Measurements from ENCODE around the gene PPFIA3. TPM values are rescaled to one million over a fixed set of nuclear protein-coding genes. Genes with fewer than 3 reads are reported as not detected.

PPFIA3 gene
- 3.3 and 8.0 TPM in 2 replicates for total RNA-seq

DNA sequence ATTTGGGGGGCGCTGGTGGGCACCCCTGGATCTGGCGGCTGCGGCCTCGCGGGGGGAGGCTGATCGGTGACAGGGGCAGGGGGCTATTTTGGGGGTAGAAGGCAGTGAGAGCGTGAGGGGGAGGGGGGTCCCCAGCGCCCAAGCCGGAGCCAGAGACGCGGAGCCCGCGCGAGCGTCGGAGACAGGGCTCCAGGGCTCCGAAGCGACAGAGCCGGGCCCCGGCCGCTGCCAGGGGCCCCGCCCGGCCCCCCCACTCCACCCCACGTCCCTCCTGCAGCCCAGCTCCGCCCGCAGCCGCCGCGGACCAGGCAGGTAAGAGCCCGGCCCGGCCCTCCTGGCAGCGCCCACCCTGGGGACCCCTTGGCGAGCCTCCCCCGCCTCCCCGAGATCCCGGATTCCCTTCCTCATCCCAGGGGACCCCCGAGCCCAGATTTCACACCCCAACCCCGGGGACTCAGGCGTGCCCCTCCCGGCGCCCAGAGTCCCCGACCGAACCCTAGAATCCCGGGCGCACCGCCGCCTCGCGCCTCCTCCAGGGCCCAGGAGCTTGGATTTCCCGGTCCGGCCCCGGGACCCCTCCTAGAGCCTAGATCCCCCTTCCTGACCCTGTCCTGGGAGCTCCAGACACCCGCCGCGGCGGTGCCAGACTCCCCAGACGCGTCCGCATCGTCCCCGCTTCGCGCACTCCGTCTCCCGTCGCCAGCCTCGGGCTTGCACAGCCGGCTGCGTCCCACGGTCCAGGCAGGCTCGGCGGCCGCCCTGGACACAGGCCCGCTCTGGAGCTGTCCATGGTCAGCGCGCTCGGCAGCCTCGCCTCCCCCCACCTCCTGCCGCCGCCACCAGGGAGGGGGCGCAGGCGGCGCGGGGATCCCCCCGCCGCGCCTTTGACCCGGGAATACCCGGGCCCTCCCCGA lies at the start of gene PPFIA3:
Gene PPFIA3, plus strand, starts transcription at position 134 of the 914 bp plus-strand sequence. CDS start 8,330 bp downstream, outside the sequence.

DNA sequence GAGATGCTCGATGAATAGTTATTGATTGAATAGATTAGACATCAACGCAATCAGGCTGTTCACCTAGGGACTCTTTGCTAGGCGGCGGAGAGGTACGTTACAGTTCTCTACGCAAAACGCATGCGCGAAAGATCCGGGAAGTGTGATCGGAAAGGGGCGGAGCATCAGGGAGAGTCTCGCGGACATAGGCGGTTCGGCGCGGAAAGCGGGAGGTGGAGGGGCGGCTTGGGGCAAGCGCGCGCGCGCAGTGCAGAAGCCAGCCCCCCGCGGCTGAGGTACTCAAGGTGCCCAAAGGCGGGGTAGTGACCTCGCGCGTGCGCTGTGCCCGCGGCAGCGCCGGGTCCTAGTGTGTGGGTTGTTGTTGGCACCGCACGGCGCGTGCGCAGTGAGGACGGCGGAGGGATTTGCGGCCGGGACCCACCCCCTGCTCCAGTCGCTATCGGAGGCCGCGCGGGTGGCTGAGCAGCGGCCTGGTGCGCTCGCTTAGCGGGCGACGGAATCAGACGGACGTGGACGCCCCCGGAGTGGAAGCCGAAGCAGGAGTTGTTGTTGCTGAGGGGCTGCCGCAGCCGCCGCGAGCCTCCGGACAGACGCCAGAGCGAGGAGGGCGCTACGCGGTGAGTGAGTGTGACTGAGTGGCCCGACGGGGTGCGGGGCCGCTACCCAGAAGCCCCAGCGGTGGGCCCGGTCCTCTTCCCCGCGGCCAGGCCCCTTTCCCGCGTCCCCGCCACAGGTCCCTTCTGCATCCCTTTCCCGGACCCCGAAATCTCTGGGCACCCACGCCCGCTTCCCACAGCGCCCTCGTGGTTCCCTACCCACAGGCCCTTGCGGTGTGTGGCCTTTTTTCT lies 34.1 kb upstream of the PPFIA3 start, which contains the start of gene SNRNP70:
Gene SNRNP70, plus strand, starts transcription at position 432 of the 848 bp plus-strand sequence. CDS start 964 bp downstream, outside the sequence.

DNA sequence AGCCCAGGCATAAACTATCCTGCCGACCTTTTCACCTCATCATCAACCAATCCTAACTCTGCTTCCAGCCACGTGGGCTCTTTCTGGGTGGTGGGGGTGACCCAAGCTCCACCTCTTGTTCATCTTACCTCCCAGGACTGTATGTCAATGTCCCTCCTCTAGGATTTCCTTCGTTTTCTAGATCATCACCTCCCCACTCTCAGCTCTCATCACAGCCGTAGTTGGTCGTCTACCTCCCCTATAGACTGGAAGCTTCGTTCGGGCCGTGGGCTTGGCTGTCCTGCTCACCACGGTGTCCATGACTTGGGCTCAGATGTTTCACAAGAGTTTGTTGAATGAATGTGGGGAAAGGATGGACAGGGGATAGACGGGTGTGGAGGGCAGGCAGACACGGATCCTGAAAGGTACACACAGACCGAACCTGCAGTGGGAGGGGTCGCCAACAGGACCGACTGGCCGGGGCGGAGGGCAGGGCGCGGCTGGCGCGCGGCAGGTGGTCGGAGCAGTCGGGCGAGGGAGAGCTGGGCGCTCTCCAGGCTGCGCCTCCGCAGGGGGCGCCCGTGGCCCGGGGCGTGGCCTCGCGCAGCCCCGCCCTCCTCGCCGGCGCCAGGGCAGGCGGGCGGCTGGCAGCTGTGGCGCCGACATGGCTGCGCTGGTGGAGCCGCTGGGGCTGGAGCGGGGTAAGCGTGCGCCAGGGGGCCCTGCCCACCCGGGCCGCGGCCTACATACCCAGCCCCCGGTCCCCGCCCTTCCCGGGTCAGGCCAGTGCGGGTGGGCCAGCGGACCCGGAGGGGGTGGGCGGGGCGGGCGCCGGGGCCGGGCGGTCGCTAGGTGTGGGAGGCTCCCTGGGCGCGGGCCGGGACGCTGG lies 5.3 kb upstream of the PPFIA3 start, which contains the start of gene LIN7B:
Gene LIN7B, plus strand, starts transcription at position 609 of the 868 bp plus-strand sequence. Its CDS starts 35 bp downstream, at position 644.

DNA sequence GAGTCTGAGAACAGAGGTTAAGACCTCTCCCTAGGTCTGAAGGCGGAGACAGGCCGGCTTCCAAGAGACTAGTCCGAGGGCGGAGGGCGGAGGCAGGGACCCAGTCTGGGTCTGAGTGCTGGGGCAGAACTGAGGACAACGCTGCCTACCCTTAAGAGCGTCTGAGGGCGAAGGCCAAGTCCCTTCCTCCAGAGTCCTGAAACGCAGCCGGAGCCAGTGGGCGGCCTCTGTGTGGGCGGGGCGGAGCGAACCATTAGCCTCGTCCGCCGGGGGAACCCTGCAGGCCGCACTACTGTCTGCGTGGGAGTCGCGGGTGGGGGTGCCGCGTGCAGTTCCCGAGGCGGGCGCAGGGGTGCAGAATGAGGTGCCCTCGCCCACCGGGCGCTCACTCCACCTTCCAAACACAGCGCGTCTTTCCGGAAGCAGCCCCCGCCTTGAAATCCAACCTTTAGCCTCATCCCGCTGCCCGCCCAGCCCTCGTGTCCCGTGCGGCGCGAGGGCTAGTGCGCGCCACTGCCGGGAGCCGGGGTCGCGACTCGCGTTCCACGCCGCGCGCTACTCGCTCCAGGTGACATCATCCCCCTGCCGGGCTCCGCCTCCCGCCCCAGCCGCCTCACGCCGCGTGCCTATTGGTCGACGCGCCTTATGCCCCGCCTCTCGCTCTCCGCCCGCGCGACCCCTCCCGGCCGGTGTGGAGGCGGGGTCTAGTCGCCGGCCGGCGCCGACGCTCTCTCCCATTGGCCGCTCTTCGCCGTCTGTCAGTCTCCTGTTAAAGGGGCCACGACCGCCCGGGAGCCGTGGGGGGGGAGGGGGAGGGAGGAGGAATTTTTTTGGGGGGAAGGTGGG lies 556 bp upstream of the PPFIA3 start, which contains the start of gene C19orf73:
Gene C19orf73, minus strand, starts transcription at position 579 of the 846 bp plus-strand sequence. Its CDS starts 121 bp downstream, at position 458.

DNA sequence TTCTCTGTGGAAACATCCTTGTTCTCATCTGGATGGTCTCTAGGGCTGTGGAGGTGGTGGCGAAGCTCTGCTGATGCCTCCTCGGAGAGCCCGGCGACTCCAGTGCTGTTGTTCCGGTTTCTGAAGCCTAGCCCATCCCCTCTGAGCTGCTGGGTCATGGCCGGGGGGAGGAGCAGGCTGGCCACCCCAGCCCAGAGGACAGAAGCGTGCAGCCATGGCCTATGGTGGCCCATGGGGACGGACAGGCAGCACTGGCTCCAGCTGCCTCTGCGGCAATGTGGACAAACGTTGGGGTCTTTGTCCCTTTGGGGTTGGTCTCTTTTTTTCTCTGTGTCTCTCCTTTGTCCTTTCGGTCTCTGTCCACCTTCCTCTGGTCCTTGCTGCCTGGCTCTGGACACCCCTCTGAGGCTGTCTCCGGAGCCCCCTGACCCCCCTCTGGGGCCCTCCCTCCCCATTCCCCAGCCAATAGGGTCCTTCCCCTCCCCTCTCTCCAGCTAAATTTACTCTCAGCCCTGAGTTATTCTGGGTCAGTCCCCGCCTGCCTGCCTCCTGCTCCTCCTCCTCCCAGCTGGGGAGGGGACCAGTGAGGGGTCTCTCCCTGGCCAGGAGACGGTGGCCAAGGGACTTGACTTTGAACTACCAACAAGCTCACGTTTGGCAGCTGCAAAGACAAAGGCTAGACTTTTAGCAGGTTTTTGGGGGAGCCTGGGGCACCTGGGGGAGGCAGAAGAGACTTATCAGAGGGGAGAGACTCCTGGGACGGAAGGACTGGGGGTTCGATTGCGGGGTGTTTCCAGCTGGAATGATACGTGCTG lies 35.9 kb downstream of the PPFIA3 start, which contains the start of gene HRC:
Gene HRC, minus strand, starts transcription at position 392 of the 815 bp plus-strand sequence. Its CDS starts 159 bp downstream, at position 233.

DNA sequence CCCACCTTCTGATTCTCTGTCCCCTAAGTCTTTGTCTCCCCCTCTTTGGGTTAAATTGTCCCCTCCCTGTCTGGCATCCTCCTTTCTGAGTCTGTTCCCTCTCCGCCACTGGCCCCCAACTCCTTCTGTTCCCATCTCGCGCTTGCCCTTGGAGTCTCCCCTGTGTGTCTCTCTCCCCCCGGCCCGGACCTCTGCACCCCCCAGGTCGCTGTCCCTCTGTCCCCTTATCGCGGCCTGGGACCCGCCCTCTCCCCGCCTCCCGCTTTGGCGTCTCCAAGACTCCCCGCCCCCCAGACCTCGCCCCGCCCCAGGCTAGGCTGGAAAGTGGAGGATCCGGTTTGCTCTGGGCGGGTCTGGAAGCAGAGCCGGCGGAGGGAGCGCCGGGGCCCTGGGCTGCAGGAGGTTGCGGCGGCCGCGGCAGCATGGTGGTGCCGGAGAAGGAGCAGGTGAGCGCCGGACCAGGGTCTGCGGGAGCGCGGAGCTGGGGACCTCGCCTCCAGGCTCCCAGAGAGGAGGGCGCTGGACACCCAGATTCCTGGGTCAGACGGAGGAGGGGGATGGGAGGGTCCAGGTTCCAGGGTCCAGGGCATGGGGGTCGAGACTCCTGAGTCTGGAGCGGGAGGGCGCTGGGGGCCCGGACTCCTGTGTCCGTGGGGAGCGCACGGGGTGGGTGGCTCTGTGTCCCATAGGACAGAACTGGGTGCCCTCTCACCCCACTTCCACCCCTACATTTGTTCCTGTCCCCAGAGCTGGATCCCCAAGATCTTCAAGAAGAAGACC lies 38.3 kb downstream of the PPFIA3 start, which contains the start of gene TRPM4:
Gene TRPM4, plus strand, starts transcription at position 348 of the 780 bp plus-strand sequence. Its CDS starts 75 bp downstream, at position 423.

Other genes with a start within 250 kb of the PPFIA3 start
- gene PPP1R15A, start 247.1 kb upstream of the PPFIA3 start, total RNA-seq, result 47.0 and 52.0 TPM in 2 replicates
- 0.09 and 0.30 TPM in 2 replicates for gene TULP2, start 220.8 kb upstream of the PPFIA3 start, total RNA-seq
- gene NUCB1, start 219.2 kb upstream of the PPFIA3 start, total RNA-seq, result 319 and 392 TPM in 2 replicates
- not detected in 2 replicates for gene DHDH, start 185.8 kb upstream of the PPFIA3 start, total RNA-seq
- 116 and 123 TPM in 2 replicates for gene BAX, start 164.7 kb upstream of the PPFIA3 start, total RNA-seq
- gene FTL, start 154.2 kb upstream of the PPFIA3 start, total RNA-seq, result 2,285 and 3,939 TPM in 2 replicates
- gene GYS1, start 126.2 kb upstream of the PPFIA3 start, total RNA-seq, result 47.5 and 55.9 TPM in 2 replicates
- gene RUVBL2, start 125.7 kb upstream of the PPFIA3 start, total RNA-seq, result 176 and 217 TPM in 2 replicates
- not detected in 2 replicates for gene LHB, start 102.5 kb upstream of the PPFIA3 start, total RNA-seq
- gene CGB3, start 95.2 kb upstream of the PPFIA3 start, total RNA-seq, result not detected in 2 replicates
- gene CGB2, start 87.7 kb upstream of the PPFIA3 start, total RNA-seq, result not detected in 2 replicates
- gene CGB1, start 82.6 kb upstream of the PPFIA3 start, total RNA-seq, result not detected in 2 replicates
- gene CGB5, start 75.7 kb upstream of the PPFIA3 start, total RNA-seq, result not detected in 2 replicates
- gene CGB8, start 70.4 kb upstream of the PPFIA3 start, total RNA-seq, result not detected in 2 replicates
- 0.23 and 0.30 TPM in 2 replicates for gene CGB7, start 61.8 kb upstream of the PPFIA3 start, total RNA-seq
- gene NTF4, start 54.7 kb upstream of the PPFIA3 start, total RNA-seq, result 0.30 TPM in 1 of 2 replicates, not detected in the other
- gene KCNA7, start 46.8 kb upstream of the PPFIA3 start, total RNA-seq, result not detected in 2 replicates
- 86.7 and 121 TPM in 2 replicates for gene SNRNP70, start 34.1 kb upstream of the PPFIA3 start, total RNA-seq
- gene LIN7B, start 5.2 kb upstream of the PPFIA3 start, total RNA-seq, result 6.3 and 13.7 TPM in 2 replicates
- gene C19orf73, start 401 bp upstream of the PPFIA3 start, total RNA-seq, result 0.89 and 0.97 TPM in 2 replicates
- gene HRC, start 35.9 kb downstream of the PPFIA3 start, total RNA-seq, result 0.14 TPM in 1 of 2 replicates, not detected in the other
- 13.4 and 23.1 TPM in 2 replicates for gene TRPM4, start 38.2 kb downstream of the PPFIA3 start, total RNA-seq
- gene SLC6A16, start 205.6 kb downstream of the PPFIA3 start, total RNA-seq, result under 0.01 and 0.14 TPM in 2 replicates
- under 0.01 TPM in 1 of 2 replicates, not detected in the other for gene CD37, start 215.9 kb downstream of the PPFIA3 start, total RNA-seq
- gene TEAD2, start 242.9 kb downstream of the PPFIA3 start, total RNA-seq, result 20.8 and 22.2 TPM in 2 replicates
- 0.59 TPM in 1 of 2 replicates, not detected in the other for gene DKKL1, start 244.3 kb downstream of the PPFIA3 start, total RNA-seq